IPS-15b (cell line): ENCODE results near the gene LY6G5C.

Source experiments
- H3K27me3 ChIP-seq: one replicate; pipeline ENCODE4 v1.6.1; 2013; ENCODE audit warnings: low read length; ENCODE audit not compliant: control insufficient read depth, insufficient read depth
- H3K36me3 ChIP-seq: one replicate; pipeline ENCODE4 v1.6.1; 2013; ENCODE audit warnings: low read length; ENCODE audit not compliant: control insufficient read depth, insufficient read depth
- H3K4me1 ChIP-seq: one replicate; pipeline ENCODE4 v1.6.1; 2013; ENCODE audit warnings: mild to moderate bottlenecking, low read length; ENCODE audit not compliant: control insufficient read depth, insufficient read depth
- H3K4me3 ChIP-seq: one replicate; pipeline ENCODE4 v1.5.1; 2013; ENCODE audit warnings: low read depth, low read length
- H3K9ac ChIP-seq: one replicate; pipeline ENCODE4 v1.6.1; 2013; ENCODE audit warnings: low read depth, mild to moderate bottlenecking, low read length
- H3K9me3 ChIP-seq: one replicate; pipeline ENCODE4 v1.6.1; 2013; ENCODE audit warnings: mild to moderate bottlenecking, low read length; ENCODE audit not compliant: control insufficient read depth, insufficient read depth

LY6G5C gene

GRCh38 chr6:31693535-31693934, 12.7 kb upstream of the LY6G5C start:
- H3K4me3 ChIP-seq, result no peak overlapping the region
- H3K4me1 ChIP-seq, result peaks cover 2% of the 10 kb centered on the region
- H3K27me3 ChIP-seq, result no peaks in the 10 kb centered on the region
- H3K9ac ChIP-seq, result no peak overlapping the region
- H3K36me3 ChIP-seq, result peaks cover 27% of the 10 kb centered on the region
- no peaks in the 10 kb centered on the region for H3K9me3 ChIP-seq

DNA sequence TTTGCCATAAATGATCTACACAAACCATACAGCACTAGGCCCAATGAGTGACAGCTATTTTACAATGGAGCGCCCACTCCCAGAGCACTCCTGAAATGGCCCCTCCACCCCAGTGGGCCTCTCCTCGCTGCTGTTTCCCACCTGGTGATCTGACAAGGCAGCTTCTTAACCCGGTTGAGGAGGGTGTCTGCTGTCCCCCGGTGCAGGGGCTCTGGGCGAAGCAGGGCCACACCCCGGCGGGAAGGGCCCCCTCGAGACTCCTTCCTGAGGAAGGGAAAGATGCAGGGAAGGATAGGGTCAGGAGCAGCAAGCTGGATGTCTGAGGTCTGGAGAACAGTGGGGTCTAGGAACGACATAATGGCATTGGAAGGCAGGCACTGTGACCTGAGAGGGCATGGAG, 12.0 kb upstream of the LY6G5C start:
- Histone ChIP-seq H3K4me3 (no peak overlapping the region), H3K9me3 (no peaks in the 10 kb centered on the region), H3K36me3 (peaks cover 28% of the 10 kb centered on the region), H3K9ac (no peak overlapping the region), H3K4me1 (peaks cover 2% of the 10 kb centered on the region), H3K27me3 (no peaks in the 10 kb centered on the region)

- Histone ChIP-seq H3K9ac (no peak overlapping the region), H3K4me3 (no peak overlapping the region), H3K9me3 (no peaks in the 10 kb centered on the region), H3K4me1 (peaks cover 2% of the 10 kb centered on the region), H3K36me3 (peaks cover 34% of the 10 kb centered on the region), H3K27me3 (no peaks in the 10 kb centered on the region)
Observed at GRCh38 chr6:31692353-31692752, 11.5 kb upstream of the LY6G5C start.

GRCh38 chr6:31691564-31692108, 10.8 kb upstream of the LY6G5C start:
- H3K27me3 ChIP-seq, result no peaks in the 10 kb centered on the region
- H3K9ac ChIP-seq, result no peak overlapping the region
- H3K36me3 ChIP-seq, result peaks cover 33% of the 10 kb centered on the region
- no peaks in the 10 kb centered on the region for H3K9me3 ChIP-seq
- peaks cover 2% of the 10 kb centered on the region for H3K4me1 ChIP-seq
- no peak overlapping the region for H3K4me3 ChIP-seq

DNA sequence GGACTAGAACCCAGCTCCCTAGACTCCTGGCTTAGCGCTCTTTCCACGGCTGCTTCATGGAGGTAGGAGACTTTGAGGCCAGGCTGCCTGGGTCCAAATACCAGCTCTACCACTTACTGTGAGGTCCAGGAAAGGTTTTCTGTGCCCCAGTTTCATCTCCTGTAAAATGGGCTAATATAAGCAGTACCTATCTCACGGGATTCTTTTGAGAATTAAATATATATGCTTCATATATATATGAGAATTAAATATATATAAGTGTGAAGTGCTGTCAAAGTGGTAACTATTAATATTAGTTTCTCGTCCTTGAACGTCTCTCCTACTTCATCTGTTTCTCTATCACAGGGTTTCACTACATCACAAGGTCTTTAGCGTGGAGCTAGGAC, 10.2 kb upstream of the LY6G5C start:
- H3K4me1 ChIP-seq, result peaks cover 2% of the 10 kb centered on the region
- peaks cover 32% of the 10 kb centered on the region for H3K36me3 ChIP-seq
- no peaks in the 10 kb centered on the region for H3K27me3 ChIP-seq
- H3K9ac ChIP-seq, result no peak overlapping the region
- no peaks in the 10 kb centered on the region for H3K9me3 ChIP-seq
- no peak overlapping the region for H3K4me3 ChIP-seq

DNA sequence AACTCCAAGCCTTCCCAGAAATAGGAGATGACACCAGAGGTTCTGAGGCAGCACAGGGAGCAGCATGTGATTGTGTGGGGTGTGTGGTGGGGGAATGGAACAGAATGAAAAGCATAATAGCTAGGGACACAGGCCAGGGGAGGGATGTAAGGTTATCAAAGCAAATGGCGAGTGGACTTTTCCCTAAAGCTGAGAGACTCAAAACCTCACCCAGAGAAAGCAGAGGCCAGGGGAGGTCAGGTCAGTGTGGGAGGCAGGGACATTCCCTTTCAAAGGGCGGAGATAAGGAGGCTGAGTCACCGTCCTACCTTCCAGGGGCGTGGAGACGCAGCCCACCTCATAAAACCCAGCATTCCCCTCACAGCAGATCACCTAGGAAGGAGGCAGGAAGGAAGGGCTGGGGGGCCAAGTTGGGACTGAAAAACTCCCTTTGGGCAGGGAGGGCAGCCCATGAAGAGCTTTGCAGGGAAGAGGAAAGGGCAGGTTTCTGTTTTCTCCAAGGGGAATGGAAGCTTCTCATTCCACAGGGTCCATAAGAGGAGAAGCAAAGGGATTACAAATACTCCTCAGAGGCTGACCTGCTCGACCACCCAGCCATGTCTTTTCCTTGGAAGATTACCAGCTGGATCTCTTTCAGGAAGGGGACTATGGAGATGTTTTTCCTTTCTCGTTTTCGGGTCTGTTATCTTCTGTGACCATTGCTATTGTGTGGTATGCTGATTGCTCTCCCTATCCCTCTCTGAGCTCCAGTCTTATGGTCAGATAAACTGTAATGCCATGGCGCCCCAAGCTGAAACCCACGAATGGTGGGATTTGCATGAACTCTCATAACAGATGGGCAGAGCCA, 9.6 kb upstream of the LY6G5C start:
- Histone ChIP-seq H3K9ac (no peak overlapping the region), H3K9me3 (no peaks in the 10 kb centered on the region), H3K36me3 (peaks cover 32% of the 10 kb centered on the region), H3K27me3 (no peaks in the 10 kb centered on the region), H3K4me1 (peaks cover 2% of the 10 kb centered on the region), H3K4me3 (no peak overlapping the region)

DNA sequence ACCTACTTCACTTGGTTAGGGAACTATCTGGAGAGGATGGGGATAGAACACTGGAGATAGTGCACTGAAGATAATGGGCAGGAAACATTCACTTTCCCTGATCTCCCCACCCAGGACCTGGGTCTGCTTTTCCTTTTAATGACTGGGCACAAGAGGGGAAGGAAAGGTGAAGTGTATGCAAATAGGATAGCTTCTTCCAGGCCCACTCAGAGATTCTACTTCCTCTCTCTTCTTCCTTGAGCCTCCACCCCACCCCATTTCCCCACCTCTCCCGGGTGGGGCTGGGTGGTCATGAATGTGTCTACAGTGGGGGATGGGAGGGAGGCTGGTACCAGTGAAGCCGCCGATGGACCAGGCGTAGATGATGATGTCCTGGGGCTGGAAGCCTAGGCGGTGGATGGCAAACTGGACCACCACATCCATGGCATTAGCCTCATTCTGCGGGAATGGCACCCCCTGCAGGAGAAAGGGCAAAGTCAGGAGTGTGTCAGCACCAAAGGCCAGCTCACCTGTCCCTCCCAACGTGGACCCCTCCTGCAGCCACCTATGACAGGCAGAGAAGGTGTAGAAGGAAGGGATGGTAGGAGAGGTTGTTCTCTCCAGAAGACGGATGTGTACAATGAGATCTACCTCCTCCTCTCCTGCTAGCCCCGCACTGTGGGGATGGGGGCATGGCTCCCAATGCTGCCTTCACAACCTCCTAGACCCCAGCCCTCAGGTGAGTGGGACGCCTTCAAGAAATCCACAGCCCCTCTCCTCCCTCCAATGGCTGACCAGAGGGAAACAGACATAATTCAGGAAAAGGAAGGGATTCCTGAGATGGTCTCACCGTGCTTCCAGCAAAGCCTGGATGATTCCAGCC, 8.6 kb upstream of the LY6G5C start:
- H3K4me1 ChIP-seq, result peaks cover 2% of the 10 kb centered on the region
- H3K36me3 ChIP-seq, result peaks cover 28% of the 10 kb centered on the region
- no peak overlapping the region for H3K4me3 ChIP-seq
- no peaks in the 10 kb centered on the region for H3K9me3 ChIP-seq
- H3K27me3 ChIP-seq, result no peaks in the 10 kb centered on the region
- no peak overlapping the region for H3K9ac ChIP-seq

GRCh38 chr6:31687860-31688693, 7.2 kb upstream of the LY6G5C start:
- no peak overlapping the region for H3K9ac ChIP-seq

GRCh38 chr6:31687321-31687720, 6.5 kb upstream of the LY6G5C start:
- Histone ChIP-seq H3K9ac (no peak overlapping the region), H3K27me3 (peaks cover under 1% of the 10 kb centered on the region), H3K4me1 (peaks cover 2% of the 10 kb centered on the region), H3K9me3 (no peaks in the 10 kb centered on the region), H3K4me3 (no peak overlapping the region), H3K36me3 (peaks cover 28% of the 10 kb centered on the region)

More at GRCh38 chr6:31687860-31688693, 7.2 kb upstream of the LY6G5C start:
- Histone ChIP-seq H3K4me3 (no peak overlapping the region), H3K27me3 (no peaks in the 10 kb centered on the region), H3K4me1 (peaks cover 2% of the 10 kb centered on the region), H3K9me3 (no peaks in the 10 kb centered on the region), H3K36me3 (peaks cover 28% of the 10 kb centered on the region)

- H3K4me1 ChIP-seq, result peaks cover 2% of the 10 kb centered on the region
- H3K27me3 ChIP-seq, result peaks cover 7% of the 10 kb centered on the region
- peaks cover 25% of the 10 kb centered on the region for H3K36me3 ChIP-seq
- H3K4me3 ChIP-seq, result no peak overlapping the region
- H3K9ac ChIP-seq, result no peak overlapping the region
- H3K9me3 ChIP-seq, result no peaks in the 10 kb centered on the region
Observed at GRCh38 chr6:31686483-31686882, 5.6 kb upstream of the LY6G5C start.

DNA sequence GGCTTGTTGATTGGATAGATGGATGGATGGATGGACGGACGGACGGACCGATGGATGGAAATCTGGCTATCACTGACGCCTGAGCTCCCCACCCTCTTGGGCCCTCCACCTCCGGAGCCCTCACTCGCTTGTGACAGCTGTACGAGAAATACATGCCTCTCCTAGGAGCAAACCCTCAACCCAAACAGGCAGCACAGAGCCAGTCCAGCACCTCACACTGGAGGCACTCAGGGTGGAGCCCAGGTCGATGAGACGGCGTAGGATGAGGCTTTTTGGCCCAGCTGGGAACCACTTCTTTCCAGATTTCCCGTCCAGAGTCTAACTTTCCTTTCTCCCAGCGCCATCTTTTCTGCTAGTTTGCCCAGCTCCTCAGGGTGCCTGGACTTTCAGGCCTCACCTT, 2.7 kb upstream of the LY6G5C start:
- Histone ChIP-seq H3K9me3 (no peaks in the 10 kb centered on the region), H3K36me3 (peaks cover 10% of the 10 kb centered on the region), H3K9ac (no peak overlapping the region), H3K4me1 (peaks cover 2% of the 10 kb centered on the region), H3K27me3 (peaks cover 10% of the 10 kb centered on the region), H3K4me3 (peak overlapping the region; percentile 53)
